H1 (cell line): ENCODE results near the gene ARHGAP21. TPM values are rescaled to one million over a fixed set of nuclear protein-coding genes. Genes with fewer than 3 reads are reported as not detected.

Experiments
- CTCF ChIA-PET: fragments of 300-600 bp; sonication (Branson Sonifier 250); formaldehyde crosslinking; loops from one replicate; lab custom pipeline; 2021; ENCODE audit not compliant: partially characterized antibody; lab: Charles Lee
- POLR2A ChIA-PET: fragments of 300-600 bp; sonication (Branson Sonifier 250); formaldehyde crosslinking; loops from one replicate; lab custom pipeline; 2021; ENCODE audit warnings: inconsistent platforms; ENCODE audit not compliant: partially characterized antibody; lab: Charles Lee
- DNase-seq, 2 experiments: peaks; one replicate each; pipeline versions ENCODE4 v3.0.0 to v3.0.0-alpha.2; 2010 to 2022; ENCODE audit warnings: low spot score in 2 of 2, low read depth in 1 of 2, mixed read lengths in 1 of 2
- FAIRE-seq: peaks from 2 replicates; lab custom pipeline; 2011; peaks lifted over from hg19 to GRCh38; lab: Jason Lieb, UNC
- H2AFZ ChIP-seq: 2 replicates; pipeline ENCODE4 v1.8.1; 2012; ENCODE audit warnings: low read length, inconsistent platforms
- H2AK5ac ChIP-seq: 2 replicates; pipeline ENCODE4 v1.6.1; 2013; ENCODE audit warnings: low read depth, low read length
- H2BK120ac ChIP-seq: replicated peaks from 2 replicates; pipeline ENCODE3; 2013; ENCODE audit warnings: low read depth, low read length, inconsistent platforms
- H2BK12ac ChIP-seq: 2 replicates; pipeline ENCODE4 v1.6.1; 2013; ENCODE audit warnings: low read depth, low read length
- H2BK15ac ChIP-seq: 2 replicates; pipeline ENCODE4 v1.6.1; 2013; ENCODE audit warnings: low read length
- H2BK20ac ChIP-seq: 2 replicates; pipeline ENCODE4 v1.6.1; 2013; ENCODE audit warnings: low read length
- H2BK5ac ChIP-seq: 2 replicates; pipeline ENCODE4 v1.6.1; 2013; ENCODE audit warnings: low read depth, low read length
- H3K14ac ChIP-seq: 2 replicates; pipeline ENCODE4 v1.6.1; 2013; ENCODE audit warnings: inconsistent platforms; ENCODE audit not compliant: insufficient read length
- H3K18ac ChIP-seq: 2 replicates; pipeline ENCODE4 v1.6.1; 2013; ENCODE audit warnings: low read length; ENCODE audit errors: extremely low read depth
- H3K23ac ChIP-seq: 2 replicates; pipeline ENCODE4 v1.6.1; 2013; ENCODE audit warnings: inconsistent platforms; ENCODE audit not compliant: insufficient read length
- H3K23me2 ChIP-seq: 2 replicates; pipeline ENCODE4 v1.6.1; 2013; ENCODE audit warnings: low read depth, low read length
- H3K27ac ChIP-seq: 2 replicates; pipeline ENCODE4 v1.6.1; 2011; ENCODE audit warnings: low read depth, low read length, inconsistent platforms
- H3K27me3 ChIP-seq, 4 experiments: replicated peaks in 1 of 4; 1 replicate in 1 of 4; 2 replicates in 3 of 4; pipeline versions ENCODE4 v1.6.1 to v1.8.1; 2011 to 2013; ENCODE audit warnings: low read length in 3 of 4, mild to moderate bottlenecking in 3 of 4, inconsistent platforms in 2 of 4, mixed read lengths in 2 of 4, moderate library complexity in 1 of 4; ENCODE audit not compliant: control insufficient read depth in 3 of 4, insufficient read depth in 3 of 4; ENCODE audit errors: extremely low read depth in 1 of 4
- H3K36me3 ChIP-seq, 4 experiments: 2 replicates each; pipeline versions ENCODE4 v1.6.1 to v1.8.1; 2011 to 2013; ENCODE audit warnings: mild to moderate bottlenecking in 4 of 4, low read length in 3 of 4, moderate library complexity in 2 of 4, control low read depth in 1 of 4, inconsistent platforms in 1 of 4; ENCODE audit not compliant: insufficient read depth in 4 of 4, control insufficient read depth in 2 of 4
- H3K4ac ChIP-seq: replicated peaks from 2 replicates; pipeline ENCODE3; 2013; ENCODE audit warnings: low read length, low read depth, mixed read lengths, inconsistent platforms; ENCODE audit not compliant: insufficient read length
- H3K4me1 ChIP-seq, 4 experiments: replicated peaks in 1 of 4; 1 replicate in 1 of 4; 2 replicates in 3 of 4; pipeline versions ENCODE4 v1.6.1 to v1.8.1; 2011 to 2013; ENCODE audit warnings: low read length in 3 of 4, inconsistent platforms in 2 of 4, mixed read lengths in 1 of 4; ENCODE audit not compliant: insufficient read depth in 4 of 4, control insufficient read depth in 3 of 4
- H3K4me2 ChIP-seq, 2 experiments: 2 replicates each; pipeline versions ENCODE4 v1.6.1 to v1.8.1; 2011 to 2013; ENCODE audit warnings: low read depth in 2 of 2, low read length in 2 of 2, control low read depth in 1 of 2, inconsistent platforms in 1 of 2, mild to moderate bottlenecking in 1 of 2; ENCODE audit not compliant: insufficient read depth in 1 of 2
- H3K4me3 ChIP-seq, 4 experiments: fragments of 200-600, 300-600 bp in 1 of 4; sonication (generic), shearing (Covaris generic), sonication (Bioruptor Twin) in 1 of 4; 2 replicates each; pipeline versions ENCODE4 v1.5.1 to v1.8.1; 2011 to 2016; ENCODE audit warnings: low read length in 4 of 4, low read depth in 3 of 4, control low read depth in 2 of 4, inconsistent platforms in 2 of 4, mild to moderate bottlenecking in 2 of 4, mixed read lengths in 1 of 4, moderate library complexity in 1 of 4; ENCODE audit not compliant: insufficient read depth in 2 of 4; ENCODE audit errors: extremely low read depth in 1 of 4
- H3K56ac ChIP-seq: replicated peaks from 2 replicates; pipeline ENCODE3; 2013; ENCODE audit warnings: low read depth, mild to moderate bottlenecking, mixed read lengths, low read length, inconsistent platforms; ENCODE audit not compliant: insufficient read length
- H3K79me1 ChIP-seq: 2 replicates; pipeline ENCODE4 v1.6.1; 2013; ENCODE audit warnings: low read depth, low read length, control low read depth
- H3K79me2 ChIP-seq, 2 experiments: 2 replicates each; pipeline versions ENCODE4 v1.6.1 to v1.8.1; 2012 to 2013; ENCODE audit warnings: low read length in 2 of 2, mild to moderate bottlenecking in 2 of 2, inconsistent platforms in 1 of 2; ENCODE audit not compliant: insufficient read depth in 2 of 2, control insufficient read depth in 1 of 2
- H3K9ac ChIP-seq, 4 experiments: replicated peaks in 1 of 4; 1 replicate in 1 of 4; 2 replicates in 3 of 4; pipeline versions ENCODE4 v1.6.1 to v1.8.1; 2011 to 2013; ENCODE audit warnings: low read depth in 3 of 4, low read length in 3 of 4, control low read depth in 2 of 4, mild to moderate bottlenecking in 2 of 4, moderate library complexity in 2 of 4, inconsistent platforms in 1 of 4; ENCODE audit errors: extremely low read depth in 1 of 4
- H3K9me3 ChIP-seq, 2 experiments: 2 replicates each; pipeline versions ENCODE4 v1.6.1 to v1.8.1; 2012 to 2013; ENCODE audit warnings: mild to moderate bottlenecking in 2 of 2, moderate library complexity in 2 of 2, control low read depth in 1 of 2, inconsistent platforms in 1 of 2, low read depth in 1 of 2, low read length in 1 of 2, mixed read lengths in 1 of 2; ENCODE audit not compliant: insufficient read depth in 2 of 2
- H4K20me1 ChIP-seq, 2 experiments: replicated peaks in 1 of 2; 2 replicates each; pipeline versions ENCODE3 to v1.8.1; 2011 to 2013; ENCODE audit warnings: inconsistent platforms in 2 of 2, low read length in 2 of 2, mild to moderate bottlenecking in 1 of 2; ENCODE audit not compliant: insufficient read depth in 2 of 2, control insufficient read depth in 1 of 2
- H4K5ac ChIP-seq: 2 replicates; pipeline ENCODE4 v1.6.1; 2013; ENCODE audit warnings: low read length, low read depth, mixed read lengths, inconsistent platforms; ENCODE audit not compliant: insufficient read length
- H4K8ac ChIP-seq: 2 replicates; pipeline ENCODE4 v1.8.0; 2013; ENCODE audit warnings: mild to moderate bottlenecking, moderate library complexity, low read length, inconsistent platforms; ENCODE audit not compliant: insufficient read depth; ENCODE audit errors: extremely low read depth
- H4K91ac ChIP-seq: replicated peaks from 2 replicates; pipeline ENCODE3; 2013; ENCODE audit warnings: low read length, mixed read lengths, inconsistent platforms; ENCODE audit not compliant: insufficient read length
- CEBPB ChIP-seq: IDR thresholded peaks from 2 replicates; pipeline ENCODE4 v1.6.1; 2012; ENCODE audit warnings: low read depth, low read length
- SRF ChIP-seq: IDR thresholded peaks from 2 replicates; pipeline ENCODE4 v1.6.1; 2011; ENCODE audit warnings: mild to moderate bottlenecking, low read depth, low read length, moderate library complexity
- WGBS, 2 experiments: shearing (Covaris generic) in 1 of 2; methylation state at CpG; one replicate each; pipeline versions ENCODE4 v1.1.6 to v1.1.7; 2013 to 2015; ENCODE audit warnings: low lambda C conversion rate in 2 of 2, mixed read lengths in 2 of 2, inconsistent platforms in 1 of 2, low coverage in 1 of 2, missing lambda C conversion rate in 1 of 2; ENCODE audit not compliant: insufficient replicate concordance in 2 of 2, insufficient coverage in 1 of 2, insufficient read length in 1 of 2; ENCODE audit errors: extremely low coverage in 1 of 2, missing lambda C conversion rate in 1 of 2; 5-methylcytosine and 5-hydroxymethylcytosine counted together
- polyA plus RNA-seq, 7 experiments: library from polyadenylated mRNA; depleted of rRNA in 3 of 7; stranded (reverse) in 5 of 7; unstranded in 2 of 7; fragments of >200 nt in 5 of 7; fragments of 200-250 nt in 2 of 7; gene quantifications; 1 replicate in 5 of 7; 2 replicates in 1 of 7; 4 replicates in 1 of 7; pipeline versions ENCODE4 v1.2.1 to v1.2.3, GENCODE V29; 2011 to 2013; ENCODE audit warnings: missing spikeins in 2 of 7, mixed read lengths in 2 of 7
- total RNA-seq: library from RNA; stranded (reverse); fragmentation: NEBNext Ultra II Directional; extraction: Animal tissue kit (Norgen Biotek cat#: 25700); gene quantifications from 2 replicates; pipeline ENCODE4 v1.2.1, GENCODE V29; 2021
- TF ChIP-seq, protein P1 (sequence below): IDR thresholded peaks from 2 replicates; pipeline ENCODE4 v1.6.1; 2012; ENCODE audit warnings: inconsistent platforms

The ARHGAP21 gene
- total and polyA plus RNA-seq, 2 of the 8 experiments (the other 6 are each of a cell fraction or from before 2014, with no cell fraction given) = 14.4 to 35.3 TPM

GRCh38 chr10:24720096-24720495 lies 3.6 kb downstream of the ARHGAP21 start:
- Histone ChIP-seq H2BK5ac (no peak overlapping the region), H3K4me3 (peak overlapping the region; percentile 19 to 96 (median 46); a peak in 5 of 8 replicates), H3K18ac (no peak overlapping the region), H3K4me2 (peak overlapping the region; percentile 98), H2AFZ (no peak overlapping the region), H3K23ac (no peak overlapping the region), H4K20me1 (peaks cover 4 to 8% of the 10 kb centered on the region in 2 experiments), H4K8ac (no peak overlapping the region), H3K14ac (no peak overlapping the region), H3K9me3 (no peaks in the 10 kb centered on the region), H3K79me1 (peaks cover 3% of the 10 kb centered on the region; the same call in 1 of the 2 replicates), H3K79me2 (peaks cover 0 to 70% of the 10 kb centered on the region in 2 experiments; a peak in 3 of 4 replicates), H2AK5ac (no peak overlapping the region), H3K4ac (no peak overlapping the region), H2BK20ac (no peak overlapping the region), H3K4me1 (peaks cover 11 to 27% (median 20%) of the 10 kb centered on the region in 4 experiments), H3K27ac (no peak overlapping the region), H2BK12ac (no peak overlapping the region), H3K36me3 (no peaks in the 10 kb centered on the region), H3K56ac (no peak overlapping the region), H2BK15ac (no peak overlapping the region), H4K5ac (no peak overlapping the region), H3K9ac (no peak overlapping the region), H3K27me3 (peaks cover 0 to 16% (median 12%) of the 10 kb centered on the region in 4 experiments; a peak in 5 of 7 replicates), H4K91ac (no peak overlapping the region), H3K23me2 (peaks cover 23% of the 10 kb centered on the region), H2BK120ac (no peak overlapping the region)
- WGBS, 2 experiments = 8% methylated on average over 2 of the region's 2 CpGs; no CpG with 5 or more reads in 1 of the 2 experiments
- POLR2A ChIA-PET = no interaction called here
- no peak for DNase-seq
- no peak for FAIRE-seq
- CTCF ChIA-PET = no interaction called here
- TF ChIP-seq SRF = no peak
- peak; percentile 75; the same call in 1 of the 2 replicates for TF ChIP-seq CEBPB
- TF ChIP-seq, protein P1, sequence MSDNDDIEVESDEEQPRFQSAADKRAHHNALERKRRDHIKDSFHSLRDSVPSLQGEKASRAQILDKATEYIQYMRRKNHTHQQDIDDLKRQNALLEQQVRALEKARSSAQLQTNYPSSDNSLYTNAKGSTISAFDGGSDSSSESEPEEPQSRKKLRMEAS = no peak
